Activated B cell treated with CpG ODN at 0.5 μM for 24 hours (primary cell): Measurements from ENCODE around the gene DLGAP1. TPM values are rescaled to one million over a fixed set of nuclear protein-coding genes. Genes with fewer than 3 reads are reported as not detected.

Experiments used
- ATAC-seq: fragments of 200-7000 bp; cut with Tn5 transposase; one replicate; pipeline ENCODE4 v1.10.0; 2021; ENCODE audit warnings: low read depth, mild to moderate bottlenecking, moderate library complexity
- CTCF ChIA-PET: fragments of 350-600 bp; sonication (Branson Sonifier 250); formaldehyde crosslinking; loops from one replicate; lab custom pipeline; 2021; ENCODE audit warnings: antibody characterized with exemption; lab: Charles Lee
- POLR2A ChIA-PET: fragments of 350-600 bp; sonication (Branson Sonifier 250); formaldehyde crosslinking; loops from one replicate; lab custom pipeline; 2021; ENCODE audit warnings: antibody characterized with exemption; lab: Charles Lee
- DNase-seq: peaks from one replicate; pipeline ENCODE4 v3.0.0; 2022
- H3K27ac Mint-ChIP-seq: one replicate; pipeline ENCODE4 v1.8.0; 2020; ENCODE audit warnings: mixed read lengths
- H3K27me3 Mint-ChIP-seq: one replicate; pipeline ENCODE4 v1.8.0; 2021; ENCODE audit warnings: mixed read lengths
- H3K36me3 Mint-ChIP-seq: one replicate; pipeline ENCODE4 v1.8.0; 2021; ENCODE audit warnings: low read depth, mixed read lengths
- H3K4me1 Mint-ChIP-seq: one replicate; pipeline ENCODE4 v1.8.0; 2021; ENCODE audit warnings: mixed read lengths
- H3K4me3 Mint-ChIP-seq: one replicate; pipeline ENCODE4 v1.8.0; 2020; ENCODE audit warnings: mild to moderate bottlenecking, mixed read lengths
- H3K9me3 Mint-ChIP-seq: one replicate; pipeline ENCODE4 v1.8.0; 2020; ENCODE audit warnings: mixed read lengths
- intact Hi-C: fragments of 100-400 bp; cut with micrococcal nuclease; formaldehyde crosslinking; loops from one replicate; pipeline ENCODE4 v1.15.1; 2024
- total RNA-seq: library from RNA; stranded (reverse); gene quantifications from 2 replicates; pipeline ENCODE4 v1.2.3, GENCODE V29; 2022
- TF ChIP-seq, protein P1 (sequence below): fragments of 200-600 bp; IDR thresholded peaks from one replicate; pipeline ENCODE4 v1.8.0; 2022; ENCODE audit warnings: antibody characterized with exemption, mild to moderate bottlenecking

DLGAP1 gene
- total RNA-seq, 1 donor from 2014 or later = 0.18 TPM

GRCh38 chr18:3546106-3546505, 909.0 kb downstream of the DLGAP1 start:
- Mint-ChIP-seq H3K36me3 (no peaks in the 10 kb centered on the region), H3K4me1 (peaks cover 20% of the 10 kb centered on the region), H3K27ac (no peak overlapping the region), H3K4me3 (no peak overlapping the region), H3K9me3 (no peaks in the 10 kb centered on the region), H3K27me3 (no peaks in the 10 kb centered on the region)
- TF ChIP-seq, protein P1, sequence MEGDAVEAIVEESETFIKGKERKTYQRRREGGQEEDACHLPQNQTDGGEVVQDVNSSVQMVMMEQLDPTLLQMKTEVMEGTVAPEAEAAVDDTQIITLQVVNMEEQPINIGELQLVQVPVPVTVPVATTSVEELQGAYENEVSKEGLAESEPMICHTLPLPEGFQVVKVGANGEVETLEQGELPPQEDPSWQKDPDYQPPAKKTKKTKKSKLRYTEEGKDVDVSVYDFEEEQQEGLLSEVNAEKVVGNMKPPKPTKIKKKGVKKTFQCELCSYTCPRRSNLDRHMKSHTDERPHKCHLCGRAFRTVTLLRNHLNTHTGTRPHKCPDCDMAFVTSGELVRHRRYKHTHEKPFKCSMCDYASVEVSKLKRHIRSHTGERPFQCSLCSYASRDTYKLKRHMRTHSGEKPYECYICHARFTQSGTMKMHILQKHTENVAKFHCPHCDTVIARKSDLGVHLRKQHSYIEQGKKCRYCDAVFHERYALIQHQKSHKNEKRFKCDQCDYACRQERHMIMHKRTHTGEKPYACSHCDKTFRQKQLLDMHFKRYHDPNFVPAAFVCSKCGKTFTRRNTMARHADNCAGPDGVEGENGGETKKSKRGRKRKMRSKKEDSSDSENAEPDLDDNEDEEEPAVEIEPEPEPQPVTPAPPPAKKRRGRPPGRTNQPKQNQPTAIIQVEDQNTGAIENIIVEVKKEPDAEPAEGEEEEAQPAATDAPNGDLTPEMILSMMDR = no peak
- ATAC-seq = peak; percentile 42
- no peak for DNase-seq
- ChIA-PET CTCF (interaction anchor here (1.0 kb wide), 1 partner anchor 48 kb away, joined by 4 read pairs; no protein-coding TSS in a partner anchor), POLR2A (interaction anchor here (0.7 to 1.1 kb wide), 4 partner anchors 16 to 531 kb away, joined by 3 to 6 read pairs (median 4); no protein-coding TSS in a partner anchor)
- intact Hi-C loops = no loop called here

- ChIA-PET CTCF (no interaction called here), POLR2A (interaction anchor here (0.6 kb wide), 1 partner anchor 69 kb away, joined by 4 read pairs; no protein-coding TSS in a partner anchor)
- Mint-ChIP-seq H3K4me1 (peaks cover 22% of the 10 kb centered on the region), H3K27ac (no peak overlapping the region), H3K36me3 (no peaks in the 10 kb centered on the region), H3K27me3 (no peaks in the 10 kb centered on the region), H3K9me3 (no peaks in the 10 kb centered on the region), H3K4me3 (no peak overlapping the region)
- DNase-seq = no peak
- intact Hi-C loops = no loop called here
- no peak for ATAC-seq
- TF ChIP-seq, protein P1 = no peak
Measured at GRCh38 chr18:3544537-3544936, 910.6 kb downstream of the DLGAP1 start.

- H3K4me1 Mint-ChIP-seq = peaks cover 22% of the 10 kb centered on the region
- H3K9me3 Mint-ChIP-seq = no peaks in the 10 kb centered on the region
- no peaks in the 10 kb centered on the region for H3K27me3 Mint-ChIP-seq
- peak overlapping the region; percentile 0 for H3K4me3 Mint-ChIP-seq
- H3K36me3 Mint-ChIP-seq = no peaks in the 10 kb centered on the region
- TF ChIP-seq, protein P1 = no peak
- DNase-seq (no peak), ATAC-seq (peak; percentile 83)
- ChIA-PET CTCF (no interaction called here), POLR2A (interaction anchor here (0.6 kb wide), 2 partner anchors 30 to 359 kb away, joined by 11 to 18 read pairs; no protein-coding TSS in a partner anchor)
- intact Hi-C loops = loop anchor here (2.0 kb wide), 2 partner anchors 15 to 45 kb away; no protein-coding TSS in a partner anchor
- H3K27ac Mint-ChIP-seq = peak overlapping the region; percentile 64
Measured at GRCh38 chr18:3541549-3542386, 913.3 kb downstream of the DLGAP1 start.

DNA sequence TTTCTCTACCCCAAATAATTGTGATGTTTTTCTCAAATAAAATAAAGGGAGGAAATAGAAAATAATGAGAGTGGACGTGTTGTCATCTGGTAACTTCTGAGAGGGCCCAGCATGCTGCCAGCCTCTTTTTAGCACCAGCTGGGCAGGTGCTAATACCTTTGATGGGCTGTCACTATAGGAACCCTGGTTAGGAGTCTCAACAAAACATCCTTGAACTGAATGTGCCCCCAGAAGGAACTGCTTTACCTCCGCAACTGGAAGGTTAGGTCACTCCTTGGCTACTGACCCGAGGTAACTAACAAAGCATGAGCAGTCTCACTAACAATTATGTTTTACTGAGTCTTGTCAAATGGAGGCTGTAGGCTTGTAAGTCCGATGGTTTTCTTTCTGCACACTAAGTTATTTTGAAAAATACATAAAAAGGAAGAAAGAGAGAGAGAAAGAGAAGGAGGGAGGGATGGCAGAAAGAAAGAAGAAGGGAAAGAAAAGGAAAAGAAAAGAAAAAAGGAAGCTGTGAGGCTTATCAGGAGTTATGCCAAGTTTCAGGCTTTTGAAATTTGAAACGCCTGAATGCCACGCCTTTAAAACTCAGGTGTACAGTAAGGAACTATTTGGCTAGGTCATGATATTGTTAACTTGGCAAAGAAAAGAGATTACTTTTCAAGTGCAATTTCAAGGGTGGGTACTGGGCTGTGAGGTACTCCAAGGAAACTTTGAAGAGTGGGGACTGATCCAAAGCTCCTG, 914.1 kb downstream of the DLGAP1 start:
- H3K27me3 Mint-ChIP-seq = no peaks in the 10 kb centered on the region
- H3K36me3 Mint-ChIP-seq = no peaks in the 10 kb centered on the region
- H3K4me1 Mint-ChIP-seq = peaks cover 16% of the 10 kb centered on the region
- ATAC-seq (no peak), DNase-seq (no peak)
- ChIA-PET CTCF (no interaction called here), POLR2A (interaction anchor here (0.6 kb wide), 3 partner anchors 27 to 358 kb away, joined by 5 to 18 read pairs (median 6); no protein-coding TSS in a partner anchor)
- H3K4me3 Mint-ChIP-seq = peak overlapping the region; percentile 29
- no peaks in the 10 kb centered on the region for H3K9me3 Mint-ChIP-seq
- intact Hi-C loops = loop anchor here (2.0 kb wide), 1 partner anchor 46 kb away; no protein-coding TSS in a partner anchor
- TF ChIP-seq, protein P1 = no peak
- no peak overlapping the region for H3K27ac Mint-ChIP-seq
